HG03571 (cell line): Measurements from ENCODE around the gene C8G.

ENCODE experiments used
- ATAC-seq: cut with Tn5 transposase; IDR thresholded peaks from one replicate; pipeline ENCODE4 v1.9.1; 2021; ENCODE audit not compliant: unreplicated experiment

The C8G gene

GRCh38 chr9:136964833-136965422, 19.9 kb downstream of the C8G start:
- ATAC-seq: no peak

- no peak for ATAC-seq
These were observed 20.9 kb downstream of the C8G start for GRCh38 chr9:136965771-136966484.

DNA sequence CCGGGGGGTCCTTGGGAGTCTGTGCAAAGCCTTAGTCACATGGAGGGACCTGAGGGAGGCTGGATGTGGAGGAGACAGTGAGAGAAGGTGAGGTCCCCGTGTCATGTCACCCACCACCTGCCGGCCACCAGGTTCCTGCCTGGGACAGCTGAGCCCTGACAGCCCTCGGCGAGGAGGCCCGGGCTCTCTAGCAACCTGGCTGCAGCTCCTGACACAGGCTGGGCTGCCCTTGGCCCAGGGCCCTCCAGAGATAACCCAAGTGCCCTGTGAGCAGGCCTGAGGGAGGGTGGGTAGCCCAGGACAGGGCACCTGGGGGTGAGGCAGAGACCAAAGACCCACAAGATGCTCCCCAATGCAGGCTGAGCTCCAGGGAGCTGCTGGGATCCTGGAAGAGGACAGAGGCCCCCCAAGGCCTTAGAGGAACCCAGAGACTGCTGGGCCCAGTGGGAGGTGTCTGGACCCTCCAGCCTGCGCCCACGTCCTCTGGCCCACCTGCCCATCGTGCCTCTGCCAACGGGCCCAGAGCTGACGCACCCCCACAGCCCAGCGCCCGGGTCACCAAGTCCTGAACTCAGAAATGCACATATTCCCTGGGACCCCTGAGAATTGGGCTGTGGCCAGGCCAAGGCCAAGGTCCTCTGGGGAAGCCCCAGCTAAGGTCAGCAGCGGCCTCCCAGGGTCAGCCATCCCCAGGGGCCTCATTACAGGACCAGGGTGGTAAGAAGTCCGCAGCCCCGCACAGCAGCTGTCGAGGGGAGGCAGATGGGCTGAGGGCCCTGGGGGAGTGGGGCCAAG, 23.5 kb downstream of the C8G start:
- ATAC-seq: no peak

DNA sequence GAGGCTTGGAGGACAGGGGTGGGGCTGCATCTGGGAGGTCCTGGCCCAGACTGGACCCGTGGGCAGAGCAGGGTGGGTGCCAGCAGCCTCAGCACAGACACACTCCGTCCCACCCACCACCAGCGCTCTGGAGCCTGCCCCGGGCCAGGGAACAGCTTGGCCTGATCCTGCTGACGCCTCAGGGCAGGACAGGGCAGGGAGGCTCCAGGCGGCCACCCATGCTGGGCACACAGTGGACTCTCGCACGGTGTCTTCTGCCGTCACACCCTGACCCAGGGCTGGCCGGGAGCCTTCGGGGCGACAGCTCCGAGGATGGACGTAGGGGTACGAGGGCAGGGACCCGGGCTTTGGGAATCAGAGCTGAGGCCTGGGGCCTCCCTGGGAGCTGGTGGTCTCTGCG, 24.1 kb downstream of the C8G start:
- no peak for ATAC-seq

DNA sequence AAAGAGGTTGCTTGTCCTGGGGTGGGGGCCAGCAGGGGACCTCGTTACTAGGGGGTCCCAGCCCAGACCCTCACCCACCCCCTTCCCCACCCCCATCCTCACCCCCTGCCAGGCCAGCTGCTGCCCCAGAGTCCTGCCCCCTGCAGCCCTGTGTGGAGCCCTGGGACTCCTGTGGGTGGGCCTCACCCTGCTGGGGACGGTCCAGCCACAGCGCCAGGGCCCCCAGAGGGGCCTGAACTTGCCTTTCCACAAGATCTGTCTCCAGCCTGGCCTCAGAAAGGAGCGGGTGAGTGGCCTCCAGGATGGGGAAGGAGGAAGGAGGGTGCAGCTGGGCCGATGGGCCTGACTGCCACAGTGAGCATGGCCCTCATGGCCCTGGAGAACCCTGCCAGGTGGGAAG, 24.7 kb downstream of the C8G start:
- no peak for ATAC-seq

DNA sequence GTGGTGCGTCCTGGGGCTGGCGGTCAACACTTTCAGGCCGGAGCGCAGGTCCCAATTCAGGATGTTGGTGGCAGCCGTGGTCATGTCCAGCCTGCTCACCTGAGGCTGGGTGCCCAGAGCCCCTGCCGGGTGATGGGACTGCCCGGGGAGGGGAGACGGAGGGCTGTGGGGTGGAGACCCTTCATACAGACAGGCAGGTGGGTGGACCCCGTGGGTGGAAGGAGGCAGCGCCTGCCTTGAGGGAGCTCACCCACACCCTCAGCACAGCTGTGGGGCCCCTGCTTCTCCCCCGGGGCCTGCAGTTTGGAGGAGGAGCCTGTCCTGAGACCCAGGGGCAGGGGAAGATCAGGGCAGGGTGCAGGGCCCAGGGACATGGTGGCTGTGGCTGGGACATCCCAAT, 25.3 kb downstream of the C8G start:
- no peak for ATAC-seq

DNA sequence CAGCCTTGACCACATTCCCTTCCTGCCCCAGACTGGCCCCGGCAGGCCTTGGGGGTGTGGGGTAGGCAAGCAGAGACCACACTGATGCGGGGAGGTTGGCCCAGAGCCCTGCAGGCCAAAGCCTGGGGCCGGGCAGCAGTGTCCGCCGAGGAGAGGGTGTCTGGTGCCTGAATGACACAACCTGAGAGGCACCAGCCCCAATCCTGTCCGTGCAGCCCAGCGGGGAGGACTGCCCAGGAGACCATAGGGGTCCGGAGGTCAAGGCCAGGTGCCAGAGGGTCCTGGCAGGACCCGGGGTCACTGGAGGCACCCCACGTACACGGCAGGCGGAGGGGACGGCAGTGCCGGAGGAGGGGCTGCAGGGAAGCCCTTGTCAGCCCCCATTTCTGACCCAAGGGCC, 26.7 kb downstream of the C8G start:
- no peak for ATAC-seq

DNA sequence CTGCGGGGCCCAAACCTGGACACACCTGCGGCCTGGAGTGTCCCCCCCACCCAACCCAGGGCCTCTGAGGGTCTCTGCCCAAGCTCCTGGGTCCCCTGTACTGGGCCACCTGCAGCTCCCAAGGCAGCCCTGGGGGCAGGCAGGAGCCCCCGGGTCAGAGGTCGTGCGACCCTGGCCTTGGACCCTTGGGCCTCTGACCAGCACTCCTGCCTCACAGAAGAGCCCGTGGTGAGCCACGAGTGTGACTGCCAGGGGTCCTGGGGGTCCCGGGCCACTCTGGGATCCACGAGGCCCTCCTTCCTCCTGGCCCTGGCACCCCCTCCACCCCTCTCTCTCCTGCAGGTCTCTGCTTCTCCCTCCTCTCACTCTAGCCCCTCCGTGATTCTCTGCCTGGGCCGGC, 27.3 kb downstream of the C8G start:
- no peak for ATAC-seq

- no peak for ATAC-seq
These were observed 27.7 kb downstream of the C8G start for GRCh38 chr9:136972743-136973142.

DNA sequence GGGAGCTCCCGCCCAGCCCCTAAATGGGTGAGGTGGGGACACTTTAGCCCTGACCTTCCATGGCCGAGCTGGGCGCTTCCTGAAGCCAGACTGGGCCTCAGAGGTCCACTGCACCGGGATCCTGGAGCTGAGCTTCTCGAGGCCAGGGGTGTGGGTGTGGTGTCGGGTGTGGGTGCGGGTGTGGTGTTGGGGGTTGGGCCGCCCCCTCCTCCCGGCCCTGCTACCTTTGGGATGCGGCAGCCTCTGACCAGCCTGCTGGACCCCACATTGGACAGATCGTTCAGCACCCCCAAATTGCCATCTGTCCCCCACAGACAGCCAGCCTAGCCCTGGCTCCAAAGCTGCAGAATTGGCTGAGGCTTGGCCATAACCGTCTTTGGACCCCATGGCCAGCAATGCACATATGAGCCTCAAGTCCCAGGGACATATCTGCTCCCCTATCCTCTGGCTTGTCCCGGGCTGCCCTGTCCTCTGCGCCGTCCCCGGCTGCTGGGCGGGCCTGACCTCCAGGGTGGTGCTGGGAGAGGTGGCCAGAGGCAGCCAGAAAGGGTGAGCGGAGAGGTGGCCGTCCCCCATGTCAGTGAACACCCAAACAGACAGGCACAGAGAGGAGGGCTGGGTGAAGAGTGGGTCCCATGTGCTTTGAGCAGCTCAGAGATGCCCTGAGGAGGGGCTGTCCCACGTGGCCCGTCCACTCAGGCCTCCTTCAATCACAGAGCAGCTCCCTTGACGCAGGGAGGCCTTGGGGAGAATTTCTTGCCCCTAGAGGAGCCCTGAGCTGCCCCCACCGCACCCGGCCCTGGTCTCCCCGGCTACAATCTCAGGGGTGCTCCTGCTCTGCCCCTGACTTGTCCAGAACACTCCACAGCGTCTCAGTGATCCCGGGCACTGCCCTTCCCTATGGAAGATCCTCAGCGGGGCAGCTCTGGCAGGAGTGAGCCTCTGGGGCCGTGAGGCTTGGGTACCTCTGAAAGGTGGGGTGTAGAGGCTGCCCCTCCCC, 28.9 kb downstream of the C8G start:
- no peak for ATAC-seq

DNA sequence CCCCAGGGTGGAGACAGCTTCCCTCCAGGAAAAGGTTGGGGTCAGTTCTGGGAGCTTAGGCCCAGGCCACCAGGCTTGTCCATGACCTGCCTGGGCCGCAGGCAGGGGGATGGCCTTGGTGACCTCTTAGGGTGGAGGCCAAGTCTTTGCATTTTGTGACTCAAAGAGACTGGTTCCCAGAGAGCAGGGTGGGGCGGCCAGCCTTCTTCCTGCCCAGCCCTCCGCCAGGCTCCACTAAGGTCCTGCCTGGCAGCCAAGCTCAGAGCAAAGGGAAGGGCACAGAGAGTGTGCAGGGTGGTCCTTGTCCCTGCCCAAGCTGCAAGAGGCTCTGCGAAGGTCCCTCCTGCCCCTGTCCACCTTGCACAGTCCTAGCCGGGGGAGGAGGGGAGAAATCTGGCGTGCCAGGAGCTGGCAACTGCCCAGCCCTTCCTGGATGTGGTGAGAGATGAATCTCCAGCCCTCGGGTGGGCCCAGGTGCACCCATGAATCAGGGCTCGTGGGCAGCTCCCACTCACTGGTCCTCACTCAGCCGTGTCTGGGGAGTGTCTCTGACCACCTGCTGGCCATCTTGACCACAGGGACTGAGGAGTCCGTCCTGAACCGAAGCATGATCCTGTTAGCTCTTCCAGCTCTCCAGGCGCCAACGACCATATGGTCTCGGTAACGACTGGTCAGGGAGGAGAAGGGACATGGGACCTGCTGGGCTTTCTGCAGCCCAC, 29.9 kb downstream of the C8G start:
- ATAC-seq: no peak

- no peak for ATAC-seq
These were observed 30.6 kb downstream of the C8G start for GRCh38 chr9:136975644-136976043.

DNA sequence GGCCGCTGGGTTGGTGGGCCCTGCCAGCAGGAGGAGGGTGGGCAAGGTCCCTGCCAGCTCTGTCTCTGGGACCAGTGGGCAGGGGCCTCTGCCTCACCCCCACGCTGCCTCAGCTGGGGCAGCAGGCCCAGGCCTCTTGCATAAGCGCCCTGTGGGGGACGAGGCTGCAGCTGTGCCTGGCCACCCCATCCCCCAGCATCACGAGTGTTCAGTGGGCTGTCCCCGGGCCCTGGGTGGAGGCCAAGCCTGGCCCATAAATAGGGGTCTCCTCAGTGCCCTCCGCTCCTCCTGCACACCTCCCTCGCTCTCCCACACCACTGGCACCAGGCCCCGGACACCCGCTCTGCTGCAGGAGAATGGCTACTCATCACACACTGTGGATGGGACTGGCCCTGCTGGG, 32.2 kb downstream of the C8G start, which contains the start of gene PTGDS:
Gene PTGDS (plus strand): TSS at position 282 of the 400 bp plus-strand sequence. CDS start 75 bp downstream, at position 357.
- ATAC-seq: no peak

DNA sequence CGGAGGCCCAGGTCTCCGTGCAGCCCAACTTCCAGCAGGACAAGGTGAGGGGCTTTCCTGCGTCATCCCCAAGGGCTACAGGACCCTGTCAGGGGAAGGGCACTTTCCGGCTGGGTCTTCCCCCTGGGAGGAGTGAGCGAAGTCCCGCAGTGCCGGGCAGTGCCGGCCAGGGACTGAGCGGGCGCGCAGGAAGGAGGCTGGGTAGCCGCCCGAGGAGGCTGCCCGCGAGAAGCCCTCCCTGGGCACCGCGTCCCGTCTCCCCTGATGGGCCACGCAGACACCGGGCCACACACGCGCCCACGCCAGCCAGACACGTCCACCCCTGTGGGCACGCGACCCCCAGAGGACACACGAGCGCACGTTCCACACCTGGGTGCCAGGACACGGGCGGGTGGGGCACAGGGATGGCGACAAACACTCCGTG, 32.6 kb downstream of the C8G start:
- no peak for ATAC-seq

- no peak for ATAC-seq
These were observed 33.2 kb downstream of the C8G start for GRCh38 chr9:136978073-136978864.

- ATAC-seq: no peak
These were observed 34.0 kb downstream of the C8G start for GRCh38 chr9:136978865-136979544.

- ATAC-seq: no peak
These were observed 34.9 kb downstream of the C8G start for GRCh38 chr9:136979769-136980587.
